Coronary artery (tissue), 2 donors: ENCODE results near the gene CCDC148.
"Not testable (repeated sequence)": the region's sequence is repeated elsewhere in the genome, so short reads cannot be mapped to it uniquely, and the experiment has no call there.

Source experiments
- DNase-seq: peaks from one replicate; pipeline ENCODE4 v3.0.0-alpha.2; 2017; ENCODE audit warnings: low spot score
- H3K27ac ChIP-seq, 2 donors: fragments of 200-600 bp; sonication (generic); one replicate each; pipeline ENCODE4 v1.5.1; 2016 to 2019
- H3K4me3 ChIP-seq: fragments of 200-600 bp; sonication (generic); 2 replicates; pipeline ENCODE4 v1.5.1; 2016; ENCODE audit warnings: mild to moderate bottlenecking, moderate library complexity
- TF ChIP-seq, protein P1 (sequence below): fragments of 200-600 bp; sonication (generic); IDR thresholded peaks from one replicate; pipeline ENCODE4 v1.5.1; 2019; ENCODE audit warnings: antibody characterized with exemption

CCDC148 gene

DNA sequence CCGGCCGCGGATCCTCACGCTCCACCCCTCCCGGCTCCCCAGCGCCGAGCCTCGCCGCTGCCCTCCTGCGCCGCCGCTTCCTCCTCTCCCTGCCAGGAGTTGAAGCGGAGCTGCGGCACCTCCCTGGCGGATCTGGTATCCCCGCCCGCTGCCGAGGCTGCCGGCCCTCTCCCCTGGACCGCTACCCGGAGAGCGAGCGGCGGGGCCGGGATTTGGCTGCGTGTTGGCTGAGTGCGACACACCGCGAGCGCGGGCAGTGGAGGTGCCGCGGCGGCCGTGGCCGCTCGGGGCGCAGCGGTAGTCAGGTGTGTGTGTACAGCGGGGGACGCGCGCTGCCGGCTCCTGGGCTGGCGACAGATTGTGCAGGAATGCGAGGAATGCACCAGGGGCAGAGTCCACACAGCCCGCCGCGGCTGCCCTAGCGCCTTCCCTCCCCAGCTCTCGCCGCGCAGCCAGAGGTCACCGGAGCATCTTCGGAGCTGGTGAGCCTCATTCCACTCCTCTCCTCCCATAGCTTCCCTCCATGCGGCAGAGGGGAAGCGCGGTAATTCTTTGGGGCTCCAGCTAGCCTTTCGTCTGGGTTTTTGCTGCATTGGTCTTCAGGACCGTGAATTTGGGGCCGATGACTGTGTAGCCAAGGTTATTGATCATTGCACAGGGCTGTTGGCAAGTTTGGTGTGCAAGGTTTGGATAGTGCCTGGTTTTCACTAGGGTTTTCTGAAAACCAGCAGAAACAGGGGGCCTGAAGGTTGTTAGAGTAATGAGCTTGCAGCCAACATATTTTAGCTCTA, 1.5 kb upstream of the CCDC148 start:
- peak overlapping the region; percentile 87 for H3K4me3 ChIP-seq
- TF ChIP-seq, protein P1, sequence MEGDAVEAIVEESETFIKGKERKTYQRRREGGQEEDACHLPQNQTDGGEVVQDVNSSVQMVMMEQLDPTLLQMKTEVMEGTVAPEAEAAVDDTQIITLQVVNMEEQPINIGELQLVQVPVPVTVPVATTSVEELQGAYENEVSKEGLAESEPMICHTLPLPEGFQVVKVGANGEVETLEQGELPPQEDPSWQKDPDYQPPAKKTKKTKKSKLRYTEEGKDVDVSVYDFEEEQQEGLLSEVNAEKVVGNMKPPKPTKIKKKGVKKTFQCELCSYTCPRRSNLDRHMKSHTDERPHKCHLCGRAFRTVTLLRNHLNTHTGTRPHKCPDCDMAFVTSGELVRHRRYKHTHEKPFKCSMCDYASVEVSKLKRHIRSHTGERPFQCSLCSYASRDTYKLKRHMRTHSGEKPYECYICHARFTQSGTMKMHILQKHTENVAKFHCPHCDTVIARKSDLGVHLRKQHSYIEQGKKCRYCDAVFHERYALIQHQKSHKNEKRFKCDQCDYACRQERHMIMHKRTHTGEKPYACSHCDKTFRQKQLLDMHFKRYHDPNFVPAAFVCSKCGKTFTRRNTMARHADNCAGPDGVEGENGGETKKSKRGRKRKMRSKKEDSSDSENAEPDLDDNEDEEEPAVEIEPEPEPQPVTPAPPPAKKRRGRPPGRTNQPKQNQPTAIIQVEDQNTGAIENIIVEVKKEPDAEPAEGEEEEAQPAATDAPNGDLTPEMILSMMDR = peak; percentile 20
- DNase-seq = peak; percentile 81
- H3K27ac ChIP-seq = peak overlapping the region; percentile 90 to 91

DNA sequence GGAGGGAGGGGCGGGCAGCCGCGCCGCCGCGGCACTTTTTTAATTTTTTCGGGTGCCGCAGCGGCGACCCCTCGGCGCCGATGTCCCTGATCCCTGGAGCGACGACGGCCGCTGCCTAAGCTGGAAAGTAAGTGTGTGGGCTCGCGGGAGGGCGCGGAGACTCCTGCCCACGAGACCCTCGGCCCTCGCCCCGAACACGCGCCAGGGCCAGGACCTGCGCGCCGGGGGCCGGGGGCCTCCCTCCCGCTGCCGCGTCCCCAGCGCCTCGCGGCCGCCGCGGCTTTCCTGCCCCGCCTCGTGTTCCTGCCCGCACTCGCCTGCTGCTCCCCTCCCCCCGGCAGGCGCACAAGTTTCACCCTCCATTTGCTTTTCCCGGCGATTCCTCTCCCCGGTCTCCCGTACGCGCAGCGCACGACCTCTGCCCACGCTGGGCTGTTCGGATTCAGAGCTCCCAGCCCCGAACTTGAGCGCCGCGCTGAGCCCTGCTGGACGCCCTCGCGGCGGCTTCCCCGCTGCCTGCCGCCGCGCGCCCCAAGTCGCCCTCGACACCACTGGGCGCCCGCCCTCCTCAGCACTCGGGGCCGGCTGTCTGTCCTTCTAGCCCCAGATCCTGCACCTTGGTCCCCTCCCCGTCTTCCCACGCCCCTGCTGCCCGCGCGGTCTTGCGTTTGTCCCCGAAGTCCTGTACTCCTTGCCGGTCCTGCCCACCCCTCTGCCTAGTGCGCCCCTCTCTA, 706 bp upstream of the CCDC148 start:
- Histone ChIP-seq H3K27ac (peak overlapping the region; percentile 90 to 91), H3K4me3 (peak overlapping the region; percentile 87)
- TF ChIP-seq, protein P1 = no peak
- no peak for DNase-seq

DNA sequence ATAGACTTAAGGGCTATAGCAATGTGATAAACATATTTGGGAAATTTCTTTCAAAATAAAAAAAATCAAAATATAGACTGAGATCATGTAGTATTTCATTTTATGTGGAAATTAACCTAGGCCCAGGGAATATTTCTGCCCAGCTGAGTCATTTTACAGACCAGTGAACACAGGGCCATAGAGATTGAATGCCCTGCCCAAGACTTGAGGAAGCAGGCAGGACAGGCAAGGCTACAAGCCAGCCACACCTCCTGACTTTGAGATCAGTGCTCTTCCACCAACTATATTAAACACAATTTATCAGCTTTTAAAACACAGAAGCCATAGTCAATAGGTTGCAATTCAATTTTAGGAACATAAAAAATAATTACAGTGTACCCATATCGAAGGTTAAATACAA, 12.9 kb downstream of the CCDC148 start:
- TF ChIP-seq, protein P1 = no peak
- no peak for DNase-seq
- Histone ChIP-seq H3K27ac (no peak overlapping the region), H3K4me3 (no peak overlapping the region)

DNA sequence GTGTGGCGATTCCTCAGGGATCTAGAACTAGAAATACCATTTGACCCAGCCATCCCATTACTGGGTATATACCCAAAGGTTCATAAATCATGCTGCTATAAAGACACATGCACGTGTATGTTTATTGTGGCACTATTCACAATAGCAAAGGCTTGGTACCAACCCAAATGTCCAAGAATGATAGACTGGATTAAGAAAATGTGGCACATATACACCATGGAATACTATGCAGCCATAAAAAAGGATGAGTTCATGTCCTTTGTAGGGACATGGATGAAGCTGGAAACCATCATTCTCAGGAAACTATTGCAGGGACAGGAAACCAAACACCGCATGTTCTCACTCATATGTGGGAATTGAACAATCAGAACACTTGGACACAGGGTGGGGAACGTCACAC, 17.5 kb downstream of the CCDC148 start:
- DNase-seq, H3K27ac ChIP-seq, H3K4me3 ChIP-seq: not testable (repeated sequence)

DNA sequence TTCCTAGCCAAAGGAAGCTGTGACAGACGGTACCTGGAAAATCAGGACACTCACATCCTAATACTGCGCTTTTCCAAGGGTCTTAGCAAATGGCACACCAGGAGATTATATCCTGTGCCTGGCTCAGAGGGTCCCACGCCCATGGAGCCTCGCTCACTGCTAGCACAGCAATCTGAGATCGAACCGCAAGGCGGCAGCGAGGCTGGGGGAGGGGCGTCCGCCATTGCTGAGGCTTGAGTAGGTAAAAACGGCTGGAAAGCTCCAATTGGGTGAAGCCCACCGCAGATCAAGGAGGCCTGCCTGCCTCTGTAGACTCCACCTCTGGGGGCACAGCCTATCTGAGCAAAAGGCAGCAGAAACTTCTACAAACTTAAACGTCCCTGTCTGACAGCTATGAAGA, 22.8 kb downstream of the CCDC148 start:
- not testable (repeated sequence) for H3K4me3 ChIP-seq, H3K27ac ChIP-seq, DNase-seq

DNA sequence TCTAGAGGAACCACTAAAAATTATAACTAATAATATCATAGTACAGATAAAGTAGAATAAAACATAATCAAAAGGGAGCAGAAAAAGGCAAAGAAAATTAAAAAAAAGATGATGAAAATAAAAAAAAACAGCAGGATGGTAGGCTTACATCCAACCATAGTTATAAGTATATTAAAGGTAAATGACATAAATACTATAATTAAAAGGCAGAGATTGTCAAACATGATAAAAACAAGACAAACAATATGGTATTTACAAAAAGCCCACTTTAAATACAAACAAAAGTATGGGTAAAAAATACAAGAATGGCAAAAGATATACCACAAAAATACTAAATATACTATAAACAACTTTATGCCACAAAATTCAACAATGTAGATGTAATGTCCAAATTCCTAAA, 24.4 kb downstream of the CCDC148 start:
- Histone ChIP-seq H3K27ac (no peak overlapping the region), H3K4me3 (no peak overlapping the region)
- TF ChIP-seq, protein P1 = no peak
- DNase-seq = no peak

DNA sequence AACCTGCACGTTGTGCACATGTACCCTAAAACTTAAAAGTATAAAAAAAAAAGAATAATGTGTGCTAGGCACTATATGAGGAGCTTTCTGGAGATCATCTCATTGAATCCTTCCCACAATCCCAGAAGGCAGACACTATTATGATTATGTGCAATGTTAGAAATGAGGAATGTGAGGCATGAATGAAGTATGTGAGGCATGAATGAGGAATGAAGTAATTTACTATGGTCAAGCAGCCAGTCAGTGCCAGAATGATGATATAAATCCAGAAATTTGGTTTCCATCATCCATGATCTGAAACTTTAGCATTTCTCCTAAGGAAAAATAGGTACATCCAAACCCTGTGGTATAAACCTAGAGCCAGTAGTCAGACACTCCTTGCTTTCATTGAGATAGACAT, 42.0 kb downstream of the CCDC148 start:
- TF ChIP-seq, protein P1 = no peak
- no peak overlapping the region for H3K4me3 ChIP-seq
- no peak overlapping the region for H3K27ac ChIP-seq
- no peak for DNase-seq

DNA sequence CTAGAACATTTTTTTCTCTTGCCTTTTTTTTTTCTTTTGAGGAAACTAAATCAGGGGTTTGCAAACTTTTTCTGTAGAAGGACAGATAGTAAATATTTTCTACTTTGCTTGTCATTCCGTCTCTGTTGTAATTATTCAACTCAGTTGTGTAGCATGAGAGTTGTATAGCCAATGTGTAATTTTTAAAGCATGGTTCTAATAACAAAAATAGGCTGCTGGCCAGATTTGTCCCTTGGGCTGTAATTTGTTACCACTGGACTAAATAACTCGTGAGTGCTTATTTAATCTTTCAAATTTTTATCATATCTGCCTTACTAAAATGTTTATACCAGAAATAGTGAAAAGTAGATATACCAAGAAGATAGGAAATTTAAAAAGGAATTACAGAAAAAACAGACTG, 43.0 kb downstream of the CCDC148 start:
- DNase-seq = no peak
- Histone ChIP-seq H3K4me3 (no peak overlapping the region), H3K27ac (no peak overlapping the region)
- TF ChIP-seq, protein P1 = no peak
